Measurements from ENCODE around the gene STAMBP.
"Not testable (repeated sequence)": the region's sequence is repeated elsewhere in the genome, so short reads cannot be mapped to it uniquely, and the experiment has no call there.

STAMBP gene

GRCh38 chr2:73837847-73838585 is 9.3 kb downstream of the STAMBP start:
- DNase-seq = no peak

GRCh38 chr2:73838889-73839534 is 10.3 kb downstream of the STAMBP start:
- no peak for DNase-seq

GRCh38 chr2:73839653-73840411 is 11.1 kb downstream of the STAMBP start:
- no peak for DNase-seq

- DNase-seq = no peak
Observed at GRCh38 chr2:73841912-73842738, 13.4 kb downstream of the STAMBP start.

GRCh38 chr2:73842739-73843019 is 13.9 kb downstream of the STAMBP start:
- no peak for DNase-seq

GRCh38 chr2:73844087-73844486 is 15.3 kb downstream of the STAMBP start:
- DNase-seq = no peak

- DNase-seq = no peak
Observed at GRCh38 chr2:73850009-73850408, 21.2 kb downstream of the STAMBP start.

- no peak for DNase-seq
Observed at GRCh38 chr2:73851274-73851673, 22.5 kb downstream of the STAMBP start.

GRCh38 chr2:73852020-73852419 is 23.3 kb downstream of the STAMBP start:
- DNase-seq = no peak

- DNase-seq = no peak
Observed at GRCh38 chr2:73855526-73855925, 26.8 kb downstream of the STAMBP start.

GRCh38 chr2:73856214-73856613 is 27.5 kb downstream of the STAMBP start:
- DNase-seq = no peak

GRCh38 chr2:73859721-73860586 is 31.2 kb downstream of the STAMBP start:
- DNase-seq = peak; percentile 62

- DNase-seq = no peak
Observed at GRCh38 chr2:73862987-73863386, 34.2 kb downstream of the STAMBP start.

- DNase-seq = no peak
Observed at GRCh38 chr2:73868204-73868978, 39.6 kb downstream of the STAMBP start.

- DNase-seq = no peak
Observed at GRCh38 chr2:73870084-73870483, 41.3 kb downstream of the STAMBP start.

GRCh38 chr2:73877071-73877802 is 48.5 kb downstream of the STAMBP start:
- no peak for DNase-seq

- DNase-seq = not testable (repeated sequence)
Observed at GRCh38 chr2:73877984-73878383, 49.2 kb downstream of the STAMBP start.

- no peak for DNase-seq
Observed at GRCh38 chr2:73885406-73885805, 56.6 kb downstream of the STAMBP start.

- peak; percentile 59 for DNase-seq
Observed at GRCh38 chr2:73886357-73886756, 57.6 kb downstream of the STAMBP start.

- peak; percentile 17 for DNase-seq
Observed at GRCh38 chr2:73887596-73888353, 59.0 kb downstream of the STAMBP start.

Measured in stimulated activated CD4-positive, alpha-beta T cell treated with anti-CD3 and anti-CD28 coated beads, Interleukin-1b, Interleukin-23, amount 100 ng/mL, for 48 hours (primary cell).